ENCODE results near the gene RCSD1. TPM values are rescaled to one million over a fixed set of nuclear protein-coding genes. Genes with fewer than 3 reads are reported as not detected.

Gene RCSD1
- total and polyA plus RNA-seq, 2 of the 13 experiments (the other 11 are each of a cell fraction or from before 2014, with no cell fraction given), result not detected

DNA sequence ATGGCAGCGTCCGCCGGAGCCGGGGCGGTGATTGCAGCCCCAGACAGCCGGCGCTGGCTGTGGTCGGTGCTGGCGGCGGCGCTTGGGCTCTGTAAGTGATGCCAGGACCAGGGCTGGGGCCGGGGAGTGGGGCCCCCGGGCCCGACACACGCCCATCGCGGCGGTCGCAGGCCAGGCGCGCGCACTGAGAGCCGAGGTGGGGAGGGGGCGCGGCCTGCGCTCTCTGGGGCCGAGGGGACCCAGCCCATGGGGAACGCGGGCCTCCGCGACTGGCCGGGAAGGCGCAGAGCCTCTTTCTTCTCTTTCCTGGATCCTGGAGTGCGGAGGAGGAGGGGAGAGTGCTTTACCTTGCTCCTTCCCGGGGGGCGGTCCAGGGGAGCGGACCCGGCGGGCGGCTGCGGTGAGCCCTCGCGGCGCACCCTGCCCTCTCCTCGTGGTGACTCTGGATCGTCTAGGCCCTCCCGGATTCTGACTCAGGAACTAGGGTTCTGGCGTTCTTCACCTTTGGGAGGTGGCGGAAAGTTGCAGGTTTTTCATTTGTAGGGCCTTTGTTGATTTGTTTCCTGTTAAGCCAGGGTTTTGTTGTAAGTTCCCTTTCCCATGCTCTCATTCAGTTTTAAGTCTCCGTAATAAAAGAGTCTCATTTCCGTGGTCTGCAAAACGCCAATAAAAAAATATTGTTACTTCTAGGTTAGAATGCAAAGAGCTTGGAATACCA is 92.3 kb downstream of the RCSD1 start (continued):
- TF ChIP-seq, protein P1, sequence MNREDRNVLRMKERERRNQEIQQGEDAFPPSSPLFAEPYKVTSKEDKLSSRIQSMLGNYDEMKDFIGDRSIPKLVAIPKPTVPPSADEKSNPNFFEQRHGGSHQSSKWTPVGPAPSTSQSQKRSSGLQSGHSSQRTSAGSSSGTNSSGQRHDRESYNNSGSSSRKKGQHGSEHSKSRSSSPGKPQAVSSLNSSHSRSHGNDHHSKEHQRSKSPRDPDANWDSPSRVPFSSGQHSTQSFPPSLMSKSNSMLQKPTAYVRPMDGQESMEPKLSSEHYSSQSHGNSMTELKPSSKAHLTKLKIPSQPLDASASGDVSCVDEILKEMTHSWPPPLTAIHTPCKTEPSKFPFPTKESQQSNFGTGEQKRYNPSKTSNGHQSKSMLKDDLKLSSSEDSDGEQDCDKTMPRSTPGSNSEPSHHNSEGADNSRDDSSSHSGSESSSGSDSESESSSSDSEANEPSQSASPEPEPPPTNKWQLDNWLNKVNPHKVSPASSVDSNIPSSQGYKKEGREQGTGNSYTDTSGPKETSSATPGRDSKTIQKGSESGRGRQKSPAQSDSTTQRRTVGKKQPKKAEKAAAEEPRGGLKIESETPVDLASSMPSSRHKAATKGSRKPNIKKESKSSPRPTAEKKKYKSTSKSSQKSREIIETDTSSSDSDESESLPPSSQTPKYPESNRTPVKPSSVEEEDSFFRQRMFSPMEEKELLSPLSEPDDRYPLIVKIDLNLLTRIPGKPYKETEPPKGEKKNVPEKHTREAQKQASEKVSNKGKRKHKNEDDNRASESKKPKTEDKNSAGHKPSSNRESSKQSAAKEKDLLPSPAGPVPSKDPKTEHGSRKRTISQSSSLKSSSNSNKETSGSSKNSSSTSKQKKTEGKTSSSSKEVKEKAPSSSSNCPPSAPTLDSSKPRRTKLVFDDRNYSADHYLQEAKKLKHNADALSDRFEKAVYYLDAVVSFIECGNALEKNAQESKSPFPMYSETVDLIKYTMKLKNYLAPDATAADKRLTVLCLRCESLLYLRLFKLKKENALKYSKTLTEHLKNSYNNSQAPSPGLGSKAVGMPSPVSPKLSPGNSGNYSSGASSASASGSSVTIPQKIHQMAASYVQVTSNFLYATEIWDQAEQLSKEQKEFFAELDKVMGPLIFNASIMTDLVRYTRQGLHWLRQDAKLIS (CRISPR knock-in tag; IDR thresholded peaks at IDR 0.05), result no peak
- TF ChIP-seq ZFP82 (CRISPR knock-in tag; IDR thresholded peaks at IDR 0.05; ENCODE audit: borderline replicate concordance) (0 out of 2 replicates have a peak, but pooled peaks have one; percentile 61), MBD4 (IDR thresholded peaks at IDR 0.05; ENCODE audit: borderline replicate concordance, low read length) (no peak), ZNF446 (CRISPR knock-in tag; IDR thresholded peaks at IDR 0.05) (0 out of 2 replicates have a peak, but pooled peaks have one; percentile 87), KLF9 (CRISPR knock-in tag; IDR thresholded peaks at IDR 0.05; ENCODE audit: low read depth) (no peak), MXI1 (IDR thresholded peaks at IDR 0.05; ENCODE audit: borderline replicate concordance, low read depth, low read length) (peak; percentile 15; the same call in 1 of the 3 replicates), ZFP36L2 (CRISPR knock-in tag; IDR thresholded peaks at IDR 0.05) (no peak), ZFY (CRISPR knock-in tag; IDR thresholded peaks at IDR 0.05) (peak; percentile 68), ZNF563 (CRISPR knock-in tag; IDR thresholded peaks at IDR 0.05) (peak; percentile 91), ESRRA (CRISPR knock-in tag; IDR thresholded peaks at IDR 0.05; ENCODE audit: low read depth) (no peak), TCF12 (IDR thresholded peaks at IDR 0.05) (no peak), TCF12 (CRISPR knock-in tag; IDR thresholded peaks at IDR 0.05) (no peak), ZNF224 (CRISPR knock-in tag; IDR thresholded peaks at IDR 0.05) (no peak), HOXA3 (CRISPR knock-in tag; IDR thresholded peaks at IDR 0.05) (0 out of 2 replicates have a peak, but pooled peaks have one; percentile 6), DNMT3B (CRISPR knock-in tag; conservative IDR thresholded peaks at IDR 0.05) (no peak)
- TF ChIP-seq, protein P2, sequence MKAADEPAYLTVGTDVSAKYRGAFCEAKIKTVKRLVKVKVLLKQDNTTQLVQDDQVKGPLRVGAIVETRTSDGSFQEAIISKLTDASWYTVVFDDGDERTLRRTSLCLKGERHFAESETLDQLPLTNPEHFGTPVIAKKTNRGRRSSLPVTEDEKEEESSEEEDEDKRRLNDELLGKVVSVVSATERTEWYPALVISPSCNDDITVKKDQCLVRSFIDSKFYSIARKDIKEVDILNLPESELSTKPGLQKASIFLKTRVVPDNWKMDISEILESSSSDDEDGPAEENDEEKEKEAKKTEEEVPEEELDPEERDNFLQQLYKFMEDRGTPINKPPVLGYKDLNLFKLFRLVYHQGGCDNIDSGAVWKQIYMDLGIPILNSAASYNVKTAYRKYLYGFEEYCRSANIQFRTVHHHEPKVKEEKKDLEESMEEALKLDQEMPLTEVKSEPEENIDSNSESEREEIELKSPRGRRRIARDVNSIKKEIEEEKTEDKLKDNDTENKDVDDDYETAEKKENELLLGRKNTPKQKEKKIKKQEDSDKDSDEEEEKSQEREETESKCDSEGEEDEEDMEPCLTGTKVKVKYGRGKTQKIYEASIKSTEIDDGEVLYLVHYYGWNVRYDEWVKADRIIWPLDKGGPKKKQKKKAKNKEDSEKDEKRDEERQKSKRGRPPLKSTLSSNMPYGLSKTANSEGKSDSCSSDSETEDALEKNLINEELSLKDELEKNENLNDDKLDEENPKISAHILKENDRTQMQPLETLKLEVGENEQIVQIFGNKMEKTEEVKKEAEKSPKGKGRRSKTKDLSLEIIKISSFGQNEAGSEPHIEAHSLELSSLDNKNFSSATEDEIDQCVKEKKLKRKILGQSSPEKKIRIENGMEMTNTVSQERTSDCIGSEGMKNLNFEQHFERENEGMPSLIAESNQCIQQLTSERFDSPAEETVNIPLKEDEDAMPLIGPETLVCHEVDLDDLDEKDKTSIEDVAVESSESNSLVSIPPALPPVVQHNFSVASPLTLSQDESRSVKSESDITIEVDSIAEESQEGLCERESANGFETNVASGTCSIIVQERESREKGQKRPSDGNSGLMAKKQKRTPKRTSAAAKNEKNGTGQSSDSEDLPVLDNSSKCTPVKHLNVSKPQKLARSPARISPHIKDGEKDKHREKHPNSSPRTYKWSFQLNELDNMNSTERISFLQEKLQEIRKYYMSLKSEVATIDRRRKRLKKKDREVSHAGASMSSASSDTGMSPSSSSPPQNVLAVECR (CRISPR knock-in tag; IDR thresholded peaks at IDR 0.05; ENCODE audit: borderline replicate concordance), result 0 out of 2 replicates have a peak, but pooled peaks have one; percentile 42
- TF ChIP-seq, protein P3, sequence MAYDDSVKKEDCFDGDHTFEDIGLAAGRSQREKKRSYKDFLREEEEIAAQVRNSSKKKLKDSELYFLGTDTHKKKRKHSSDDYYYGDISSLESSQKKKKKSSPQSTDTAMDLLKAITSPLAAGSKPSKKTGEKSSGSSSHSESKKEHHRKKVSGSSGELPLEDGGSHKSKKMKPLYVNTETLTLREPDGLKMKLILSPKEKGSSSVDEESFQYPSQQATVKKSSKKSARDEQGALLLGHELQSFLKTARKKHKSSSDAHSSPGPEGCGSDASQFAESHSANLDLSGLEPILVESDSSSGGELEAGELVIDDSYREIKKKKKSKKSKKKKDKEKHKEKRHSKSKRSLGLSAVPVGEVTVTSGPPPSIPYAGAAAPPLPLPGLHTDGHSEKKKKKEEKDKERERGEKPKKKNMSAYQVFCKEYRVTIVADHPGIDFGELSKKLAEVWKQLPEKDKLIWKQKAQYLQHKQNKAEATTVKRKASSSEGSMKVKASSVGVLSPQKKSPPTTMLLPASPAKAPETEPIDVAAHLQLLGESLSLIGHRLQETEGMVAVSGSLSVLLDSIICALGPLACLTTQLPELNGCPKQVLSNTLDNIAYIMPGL (CRISPR knock-in tag; IDR thresholded peaks at IDR 0.05; ENCODE audit: borderline replicate concordance in 1 of 2, low read depth in 1 of 2), result peak in 1 of 2 experiments; percentile 89; a peak in 2 of 4 replicates
- TF ChIP-seq, protein P4, sequence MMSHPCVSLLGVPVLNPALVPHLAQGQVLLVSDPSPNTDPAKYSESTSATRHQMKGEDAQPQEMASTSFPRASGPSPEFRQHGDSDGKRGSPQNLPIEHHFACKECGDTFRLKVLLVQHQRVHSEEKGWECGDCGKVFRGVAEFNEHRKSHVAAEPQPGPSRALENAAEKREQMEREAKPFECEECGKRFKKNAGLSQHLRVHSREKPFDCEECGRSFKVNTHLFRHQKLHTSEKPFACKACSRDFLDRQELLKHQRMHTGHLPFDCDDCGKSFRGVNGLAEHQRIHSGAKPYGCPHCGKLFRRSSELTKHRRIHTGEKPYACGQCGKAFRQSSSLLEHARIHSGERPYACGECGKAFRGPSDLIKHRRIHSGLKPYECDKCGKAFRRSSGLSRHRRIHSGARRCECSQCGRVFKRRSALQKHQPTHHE (CRISPR knock-in tag; IDR thresholded peaks at IDR 0.05; ENCODE audit: borderline replicate concordance), result 0 out of 2 replicates have a peak, but pooled peaks have one; percentile 8
